Osteocyte (in vitro differentiated cells): ENCODE data around the gene ANKRD13A. TPM values are rescaled to one million over a fixed set of nuclear protein-coding genes. Genes with fewer than 3 reads are reported as not detected.
"Not testable (repeated sequence)": the region's sequence is repeated elsewhere in the genome, so short reads cannot be mapped to it uniquely, and the experiment has no call there.

Experiments used
- DNase-seq: peaks from one replicate; pipeline ENCODE4 v3.0.0; 2021; ENCODE audit warnings: mixed read lengths; ENCODE audit not compliant: unreplicated experiment; ENCODE audit errors: extremely low spot score
- H3K27ac Mint-ChIP-seq: one replicate; pipeline ENCODE4 v1.8.0; 2021; ENCODE audit warnings: mild to moderate bottlenecking, mixed read lengths; ENCODE audit not compliant: unreplicated experiment
- H3K27me3 Mint-ChIP-seq: one replicate; pipeline ENCODE4 v1.8.0; 2021; ENCODE audit warnings: mixed read lengths; ENCODE audit not compliant: unreplicated experiment
- H3K36me3 Mint-ChIP-seq: one replicate; pipeline ENCODE4 v1.8.0; 2021; ENCODE audit warnings: mixed read lengths; ENCODE audit not compliant: unreplicated experiment
- H3K4me1 Mint-ChIP-seq: one replicate; pipeline ENCODE4 v1.8.0; 2021; ENCODE audit warnings: mixed read lengths; ENCODE audit not compliant: unreplicated experiment
- H3K4me3 Mint-ChIP-seq: one replicate; pipeline ENCODE4 v1.8.0; 2021; ENCODE audit warnings: mild to moderate bottlenecking, moderate library complexity, mixed read lengths; ENCODE audit not compliant: unreplicated experiment
- H3K9me3 Mint-ChIP-seq: one replicate; pipeline ENCODE4 v1.8.0; 2021; ENCODE audit warnings: mixed read lengths; ENCODE audit not compliant: unreplicated experiment
- total RNA-seq: library from RNA; stranded (reverse); gene quantifications from 2 replicates; pipeline ENCODE4 v1.2.1, GENCODE V29; 2021
- TF ChIP-seq, protein P1 (sequence below): fragments of 200-600 bp; sonication (generic); IDR thresholded peaks from 2 replicates; pipeline ENCODE4 v1.5.0; 2021; ENCODE audit warnings: antibody characterized with exemption, mild to moderate bottlenecking, moderate library complexity

Gene ANKRD13A
- total RNA-seq, 1 donor from 2014 or later: 43.5 TPM

DNA sequence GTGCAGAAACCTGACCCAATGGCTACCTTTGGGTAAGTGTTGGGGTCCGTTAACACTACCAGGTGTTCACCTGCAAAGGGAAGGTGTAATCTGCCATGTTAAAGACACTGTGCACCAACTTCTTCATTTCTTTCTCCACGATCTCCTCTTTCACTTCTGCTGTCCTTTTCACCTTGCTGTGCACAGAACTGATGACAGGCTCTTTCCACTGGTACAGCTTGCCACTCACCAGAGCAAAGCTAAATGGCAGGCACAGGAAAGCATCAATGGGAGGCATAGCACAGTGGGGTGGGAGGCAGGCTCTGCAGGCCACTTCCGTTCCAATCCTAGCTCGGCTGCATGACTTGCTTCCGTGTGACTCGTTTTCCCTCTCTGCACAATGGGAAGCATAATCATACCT lies 51.7 kb downstream of the ANKRD13A start:
- Mint-ChIP-seq H3K4me1 (peaks cover 26% of the 10 kb centered on the region), H3K36me3 (no peaks in the 10 kb centered on the region), H3K27ac (no peak overlapping the region), H3K9me3 (no peaks in the 10 kb centered on the region), H3K27me3 (no peaks in the 10 kb centered on the region), H3K4me3 (no peak overlapping the region)
- TF ChIP-seq, protein P1, sequence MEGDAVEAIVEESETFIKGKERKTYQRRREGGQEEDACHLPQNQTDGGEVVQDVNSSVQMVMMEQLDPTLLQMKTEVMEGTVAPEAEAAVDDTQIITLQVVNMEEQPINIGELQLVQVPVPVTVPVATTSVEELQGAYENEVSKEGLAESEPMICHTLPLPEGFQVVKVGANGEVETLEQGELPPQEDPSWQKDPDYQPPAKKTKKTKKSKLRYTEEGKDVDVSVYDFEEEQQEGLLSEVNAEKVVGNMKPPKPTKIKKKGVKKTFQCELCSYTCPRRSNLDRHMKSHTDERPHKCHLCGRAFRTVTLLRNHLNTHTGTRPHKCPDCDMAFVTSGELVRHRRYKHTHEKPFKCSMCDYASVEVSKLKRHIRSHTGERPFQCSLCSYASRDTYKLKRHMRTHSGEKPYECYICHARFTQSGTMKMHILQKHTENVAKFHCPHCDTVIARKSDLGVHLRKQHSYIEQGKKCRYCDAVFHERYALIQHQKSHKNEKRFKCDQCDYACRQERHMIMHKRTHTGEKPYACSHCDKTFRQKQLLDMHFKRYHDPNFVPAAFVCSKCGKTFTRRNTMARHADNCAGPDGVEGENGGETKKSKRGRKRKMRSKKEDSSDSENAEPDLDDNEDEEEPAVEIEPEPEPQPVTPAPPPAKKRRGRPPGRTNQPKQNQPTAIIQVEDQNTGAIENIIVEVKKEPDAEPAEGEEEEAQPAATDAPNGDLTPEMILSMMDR: no peak
- no peak for DNase-seq

- H3K36me3 Mint-ChIP-seq, H3K9me3 Mint-ChIP-seq, DNase-seq, H3K27me3 Mint-ChIP-seq, H3K4me3 Mint-ChIP-seq: not testable (repeated sequence)
- peak overlapping the region; percentile 47 for H3K27ac Mint-ChIP-seq
- H3K4me1 Mint-ChIP-seq: peaks cover 14% of the 10 kb centered on the region
Measured at GRCh38 chr12:110055375-110056352, 56.4 kb downstream of the ANKRD13A start.

- not testable (repeated sequence) for H3K27ac Mint-ChIP-seq, DNase-seq, H3K4me3 Mint-ChIP-seq, H3K9me3 Mint-ChIP-seq, H3K36me3 Mint-ChIP-seq, H3K27me3 Mint-ChIP-seq
- H3K4me1 Mint-ChIP-seq: peaks cover 14% of the 10 kb centered on the region
Measured at GRCh38 chr12:110056643-110057042, 57.4 kb downstream of the ANKRD13A start.

GRCh38 chr12:110058875-110059615 lies 59.8 kb downstream of the ANKRD13A start:
- Mint-ChIP-seq H3K4me3 (no peak overlapping the region), H3K36me3 (no peaks in the 10 kb centered on the region), H3K4me1 (peaks cover 14% of the 10 kb centered on the region), H3K27ac (no peak overlapping the region), H3K27me3 (no peaks in the 10 kb centered on the region), H3K9me3 (no peaks in the 10 kb centered on the region)
- DNase-seq: no peak
- TF ChIP-seq, protein P1: no peak

- no peak overlapping the region for H3K27ac Mint-ChIP-seq
- peaks cover 14% of the 10 kb centered on the region for H3K4me1 Mint-ChIP-seq
- no peaks in the 10 kb centered on the region for H3K36me3 Mint-ChIP-seq
- DNase-seq: no peak
- TF ChIP-seq, protein P1: no peak
- no peaks in the 10 kb centered on the region for H3K27me3 Mint-ChIP-seq
- H3K9me3 Mint-ChIP-seq: no peaks in the 10 kb centered on the region
- H3K4me3 Mint-ChIP-seq: no peak overlapping the region
Measured at GRCh38 chr12:110059651-110060000, 60.4 kb downstream of the ANKRD13A start.

DNA sequence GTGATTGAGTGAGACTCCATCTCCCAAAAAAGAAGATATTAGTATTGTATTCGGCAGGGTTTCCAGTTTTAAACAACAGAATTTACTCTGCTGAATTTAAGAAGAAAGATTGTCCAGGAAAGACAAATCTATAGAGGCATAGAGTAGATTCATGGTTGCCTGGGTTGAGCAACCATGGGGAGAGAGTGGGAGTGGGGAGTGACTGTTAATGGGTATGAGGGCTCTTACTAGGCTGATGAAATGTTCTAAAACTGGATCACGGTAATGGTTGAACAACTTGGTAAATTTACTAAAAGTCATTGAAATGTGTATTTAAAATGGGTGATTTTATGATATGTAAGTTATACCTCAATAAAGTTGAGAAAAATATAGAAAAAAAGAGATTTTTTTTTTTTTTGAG lies 63.0 kb downstream of the ANKRD13A start:
- Mint-ChIP-seq H3K4me3 (no peak overlapping the region), H3K36me3 (no peaks in the 10 kb centered on the region)

More for the DNA sequence above, 63.0 kb downstream of the ANKRD13A start:
- Mint-ChIP-seq H3K27ac (no peak overlapping the region), H3K9me3 (no peaks in the 10 kb centered on the region), H3K4me1 (peaks cover 4% of the 10 kb centered on the region), H3K27me3 (peaks cover 2% of the 10 kb centered on the region)
- TF ChIP-seq, protein P1: no peak
- DNase-seq: no peak
